CD1c-positive myeloid dendritic cell (primary cell): ENCODE data around the gene SV2C.
"Not testable (repeated sequence)": the region's sequence is repeated elsewhere in the genome, so short reads cannot be mapped to it uniquely, and the experiment has no call there.

Experiments used
- DNase-seq: peaks from one replicate; pipeline ENCODE4 v3.0.0-alpha.2; 2016; ENCODE audit errors: extremely low spot score

The SV2C gene

GRCh38 chr5:76082772-76083554, at the start of gene SV2C:
TSS of gene SV2C (plus strand) at chr5:76083383. CDS start at chr5:76131751, 48,368 bp downstream.
- no peak for DNase-seq

- not testable (repeated sequence) for DNase-seq
Measured at GRCh38 chr5:76037736-76038151, 45.4 kb upstream of the SV2C start.

- DNase-seq: no peak
Measured at GRCh38 chr5:76038212-76038611, 45.0 kb upstream of the SV2C start.

- DNase-seq: no peak
Measured at GRCh38 chr5:76040806-76041205, 42.4 kb upstream of the SV2C start.

- no peak for DNase-seq
Measured at GRCh38 chr5:76041863-76042262, 41.3 kb upstream of the SV2C start.

- no peak for DNase-seq
Measured at GRCh38 chr5:76046741-76047140, 36.4 kb upstream of the SV2C start.

- no peak for DNase-seq
Measured at GRCh38 chr5:76050134-76050533, 33.0 kb upstream of the SV2C start.

GRCh38 chr5:76062502-76063041, 20.6 kb upstream of the SV2C start:
- no peak for DNase-seq

- no peak for DNase-seq
Measured at GRCh38 chr5:76065258-76065657, 17.9 kb upstream of the SV2C start.

GRCh38 chr5:76069061-76069735, 14.0 kb upstream of the SV2C start:
- DNase-seq: no peak

GRCh38 chr5:76074487-76075065, 8.6 kb upstream of the SV2C start:
- peak; percentile 37 for DNase-seq

- no peak for DNase-seq
Measured at GRCh38 chr5:76081811-76082771, 1.1 kb upstream of the SV2C start.

- no peak for DNase-seq
Measured at GRCh38 chr5:76083555-76084495, 642 bp downstream of the SV2C start.

GRCh38 chr5:76084496-76085242, 1.5 kb downstream of the SV2C start:
- DNase-seq: no peak

- no peak for DNase-seq
Measured at GRCh38 chr5:76085243-76085579, 2.0 kb downstream of the SV2C start.

- no peak for DNase-seq
Measured at GRCh38 chr5:76086095-76086494, 2.9 kb downstream of the SV2C start.

GRCh38 chr5:76089156-76089555, 6.0 kb downstream of the SV2C start:
- DNase-seq: not testable (repeated sequence)

- no peak for DNase-seq
Measured at GRCh38 chr5:76091351-76091750, 8.2 kb downstream of the SV2C start.

- DNase-seq: no peak
Measured at GRCh38 chr5:76099286-76099702, 16.1 kb downstream of the SV2C start.

- DNase-seq: no peak
Measured at GRCh38 chr5:76099756-76100155, 16.6 kb downstream of the SV2C start.
